Measurements from ENCODE around the gene IGSF8. TPM values are rescaled to one million over a fixed set of nuclear protein-coding genes. Genes with fewer than 3 reads are reported as not detected.

The IGSF8 gene
- total RNA-seq, 4 donors from 2014 or later: 35.9 to 89.0 (median 49.5) TPM

GRCh38 chr1:160085686-160086455, 12.5 kb downstream of the IGSF8 start:
- in situ Hi-C loops (cut with MboI; ENCODE audit: low pct_ligation_motif_present in 1 of 4, low pct_unique_long_range_greater_than_20kb in 1 of 4, low sequenced_read_pairs in 3 of 4) (no loop called here), intact Hi-C loops (cut with DNase I; ENCODE audit: low total_unique reads) (loop anchor here (2.0 kb wide), 1 partner anchor 39 kb away; no protein-coding TSS in a partner anchor)
- Histone ChIP-seq H3K4me3 (no peak overlapping the region), H3K4me1 (peaks cover 0 to 13% (median 8%) of the 10 kb centered on the region in 4 donors), H3K27me3 (peaks cover 31% of the 10 kb centered on the region), H3K36me3 (peaks cover 0 to 2% (median 0%) of the 10 kb centered on the region in 4 donors), H3K9me3 (no peaks in the 10 kb centered on the region), H3K27ac (peak overlapping the region in 2 of 4 donors; percentile 13 to 50)
- WGBS, 2 donors (ENCODE audit: low coverage in 1 of 2): 51 to 71% methylated on average over 9 to 19 of the region's 19 CpGs
- DNase-seq: peak; percentile 86
- TF ChIP-seq POLR2A (IDR thresholded peaks at IDR 0.05) (no peak), CTCF (IDR thresholded peaks at IDR 0.05) (peak; percentile 78 to 90 (median 87))

DNA sequence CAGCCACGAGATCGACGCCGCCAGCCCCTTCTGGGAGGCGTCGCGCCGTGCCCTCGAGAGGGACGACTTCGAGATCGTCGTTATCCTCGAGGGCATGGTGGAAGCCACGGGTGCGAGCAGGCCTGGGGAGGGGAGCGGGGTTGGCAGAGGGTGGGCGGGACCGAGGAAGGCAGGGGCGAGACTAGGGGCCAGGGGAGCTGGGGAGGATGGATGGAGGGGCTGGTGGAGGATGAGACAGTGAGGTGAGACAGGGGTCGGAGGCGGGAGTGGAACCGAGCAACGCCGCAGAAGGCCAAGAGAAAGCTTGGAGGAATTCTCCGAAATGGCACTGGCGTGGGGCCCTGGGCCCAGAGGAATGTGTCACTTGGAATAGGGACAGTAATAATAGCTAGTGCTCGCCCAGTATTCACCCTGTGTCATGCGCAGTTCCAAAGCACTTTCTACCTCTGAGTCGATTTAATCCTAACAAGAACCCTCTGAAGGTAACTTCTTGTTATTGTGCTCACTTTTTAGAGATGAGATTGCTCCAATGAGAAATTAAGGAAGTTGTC, 13.6 kb downstream of the IGSF8 start:
- Histone ChIP-seq H3K4me3 (no peak overlapping the region), H3K27ac (no peak overlapping the region), H3K9me3 (no peaks in the 10 kb centered on the region), H3K36me3 (no peaks in the 10 kb centered on the region), H3K4me1 (peaks cover 0 to 13% (median 8%) of the 10 kb centered on the region in 4 donors), H3K27me3 (peaks cover 39% of the 10 kb centered on the region)
- no peak for DNase-seq
- intact Hi-C loops (cut with DNase I; ENCODE audit: low total_unique reads) (loop anchor here (2.0 to 5.0 kb wide), 2 partner anchors 38 to 558 kb away; no protein-coding TSS in a partner anchor), in situ Hi-C loops (cut with MboI; ENCODE audit: low pct_ligation_motif_present in 1 of 4, low pct_unique_long_range_greater_than_20kb in 1 of 4, low sequenced_read_pairs in 3 of 4) (no loop called here)
- TF ChIP-seq POLR2AphosphoS5 (IDR thresholded peaks at IDR 0.05) (no peak), CTCF (IDR thresholded peaks at IDR 0.05) (no peak), EP300 (IDR thresholded peaks at IDR 0.05; ENCODE audit: low read depth) (no peak), POLR2A (IDR thresholded peaks at IDR 0.05) (no peak)
- 90 to 93% methylated on average over 12 to 30 of the region's 30 CpGs for WGBS, 2 donors (ENCODE audit: low coverage in 1 of 2)

DNA sequence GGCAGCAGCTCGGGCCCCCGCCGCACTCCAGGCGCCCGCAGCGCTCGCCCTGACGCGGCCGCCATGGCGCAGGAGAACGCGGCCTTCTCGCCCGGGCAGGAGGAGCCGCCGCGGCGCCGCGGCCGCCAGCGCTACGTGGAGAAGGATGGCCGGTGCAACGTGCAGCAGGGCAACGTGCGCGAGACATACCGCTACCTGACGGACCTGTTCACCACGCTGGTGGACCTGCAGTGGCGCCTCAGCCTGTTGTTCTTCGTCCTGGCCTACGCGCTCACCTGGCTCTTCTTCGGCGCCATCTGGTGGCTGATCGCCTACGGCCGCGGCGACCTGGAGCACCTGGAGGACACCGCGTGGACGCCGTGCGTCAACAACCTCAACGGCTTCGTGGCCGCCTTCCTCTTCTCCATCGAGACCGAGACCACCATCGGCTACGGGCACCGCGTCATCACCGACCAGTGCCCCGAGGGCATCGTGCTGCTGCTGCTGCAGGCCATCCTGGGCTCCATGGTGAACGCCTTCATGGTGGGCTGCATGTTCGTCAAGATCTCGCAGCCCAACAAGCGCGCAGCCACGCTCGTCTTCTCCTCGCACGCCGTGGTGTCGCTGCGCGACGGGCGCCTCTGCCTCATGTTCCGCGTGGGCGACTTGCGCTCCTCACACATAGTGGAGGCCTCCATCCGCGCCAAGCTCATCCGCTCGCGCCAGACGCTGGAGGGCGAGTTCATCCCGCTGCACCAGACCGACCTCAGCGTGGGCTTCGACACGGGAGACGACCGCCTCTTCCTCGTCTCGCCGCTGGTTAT, 14.2 kb downstream of the IGSF8 start:
- DNase-seq: peak; percentile 86
- TF ChIP-seq POLR2AphosphoS5 (IDR thresholded peaks at IDR 0.05): peak in 1 of 3 donors; percentile 25
- no peak for TF ChIP-seq POLR2A (IDR thresholded peaks at IDR 0.05)
- no peak for TF ChIP-seq EP300 (IDR thresholded peaks at IDR 0.05; ENCODE audit: low read depth)
- TF ChIP-seq CTCF (IDR thresholded peaks at IDR 0.05): peak; percentile 65 to 81 (median 69)
- intact Hi-C loops (cut with DNase I; ENCODE audit: low total_unique reads) (loop anchor here (2.0 to 5.0 kb wide), 2 partner anchors 37 to 557 kb away; no protein-coding TSS in a partner anchor), in situ Hi-C loops (cut with MboI; ENCODE audit: low pct_ligation_motif_present in 1 of 4, low pct_unique_long_range_greater_than_20kb in 1 of 4, low sequenced_read_pairs in 3 of 4) (no loop called here)
- H3K27me3 ChIP-seq: peaks cover 46% of the 10 kb centered on the region
- H3K4me1 ChIP-seq: peaks cover 0 to 13% (median 8%) of the 10 kb centered on the region in 4 donors
- WGBS, 2 donors (ENCODE audit: low coverage in 1 of 2): 53% methylated on average over 66 of the region's 96 CpGs; no CpG with 5 or more reads in 1 of the 2 donors
- peak overlapping the region in 3 of 4 donors; percentile 28 to 50 (median 35) for H3K4me3 ChIP-seq
- H3K27ac ChIP-seq: no peak overlapping the region
- no peaks in the 10 kb centered on the region for H3K9me3 ChIP-seq
- H3K36me3 ChIP-seq: no peaks in the 10 kb centered on the region

- in situ Hi-C loops (cut with MboI; ENCODE audit: low pct_ligation_motif_present in 1 of 4, low pct_unique_long_range_greater_than_20kb in 1 of 4, low sequenced_read_pairs in 3 of 4) (no loop called here), intact Hi-C loops (cut with DNase I; ENCODE audit: low total_unique reads) (loop anchor here (5.0 kb wide), 1 partner anchor 556 kb away; no protein-coding TSS in a partner anchor)
- no peak for DNase-seq
- Histone ChIP-seq H3K4me1 (peaks cover 0 to 13% (median 8%) of the 10 kb centered on the region in 4 donors), H3K9me3 (no peaks in the 10 kb centered on the region), H3K27ac (no peak overlapping the region), H3K36me3 (no peaks in the 10 kb centered on the region), H3K27me3 (peaks cover 57% of the 10 kb centered on the region), H3K4me3 (no peak overlapping the region)
- 64 to 81% methylated on average over 2 to 3 of the region's 3 CpGs for WGBS, 2 donors (ENCODE audit: low coverage in 1 of 2)
- TF ChIP-seq POLR2AphosphoS5 (IDR thresholded peaks at IDR 0.05): no peak
- no peak for TF ChIP-seq CTCF (IDR thresholded peaks at IDR 0.05)
- no peak for TF ChIP-seq EP300 (IDR thresholded peaks at IDR 0.05; ENCODE audit: low read depth)
- TF ChIP-seq POLR2A (IDR thresholded peaks at IDR 0.05): no peak
Observed at GRCh38 chr1:160082926-160083325, 15.5 kb downstream of the IGSF8 start.

All from transverse colon (tissue), 4 donors.